NT2/D1 (cell line): ENCODE results near the gene MPO.

ENCODE experiments used
- DNase-seq: peaks from one replicate; pipeline ENCODE4 v3.0.0-alpha.2; 2011; ENCODE audit warnings: low read depth, low spot score
- H3K27me3 ChIP-seq: 2 replicates; pipeline ENCODE4 v1.6.0; 2011; ENCODE audit warnings: mild to moderate bottlenecking; ENCODE audit not compliant: insufficient read length, insufficient read depth
- H3K36me3 ChIP-seq: 2 replicates; pipeline ENCODE4 v1.6.1; 2011; ENCODE audit warnings: mild to moderate bottlenecking, low read length, mixed read lengths; ENCODE audit not compliant: insufficient read depth, insufficient read length
- H3K4me1 ChIP-seq: 2 replicates; pipeline ENCODE4 v1.5.1; 2011; ENCODE audit not compliant: insufficient read depth, insufficient read length
- H3K4me3 ChIP-seq: 2 replicates; pipeline ENCODE4 v1.5.1; 2011; ENCODE audit warnings: low read depth; ENCODE audit not compliant: insufficient read length
- H3K9ac ChIP-seq: 2 replicates; pipeline ENCODE4 v1.6.0; 2011; ENCODE audit warnings: low read depth; ENCODE audit not compliant: insufficient read length
- H3K9me3 ChIP-seq: 2 replicates; pipeline ENCODE4 v1.5.1; 2011; ENCODE audit warnings: mild to moderate bottlenecking, low read length; ENCODE audit not compliant: insufficient read depth
- SUZ12 ChIP-seq: IDR thresholded peaks from 2 replicates; pipeline ENCODE4 v1.6.1; 2011; ENCODE audit not compliant: insufficient read length, insufficient read depth; ENCODE audit errors: extremely low read depth
- YY1 ChIP-seq: IDR thresholded peaks from 2 replicates; pipeline ENCODE4 v1.6.1; 2011; ENCODE audit not compliant: insufficient read length, insufficient read depth
- ZNF274 ChIP-seq: IDR thresholded peaks from 2 replicates; pipeline ENCODE4 v1.6.1; 2011; ENCODE audit warnings: mild to moderate bottlenecking, low read depth, low read length

The MPO gene

DNA sequence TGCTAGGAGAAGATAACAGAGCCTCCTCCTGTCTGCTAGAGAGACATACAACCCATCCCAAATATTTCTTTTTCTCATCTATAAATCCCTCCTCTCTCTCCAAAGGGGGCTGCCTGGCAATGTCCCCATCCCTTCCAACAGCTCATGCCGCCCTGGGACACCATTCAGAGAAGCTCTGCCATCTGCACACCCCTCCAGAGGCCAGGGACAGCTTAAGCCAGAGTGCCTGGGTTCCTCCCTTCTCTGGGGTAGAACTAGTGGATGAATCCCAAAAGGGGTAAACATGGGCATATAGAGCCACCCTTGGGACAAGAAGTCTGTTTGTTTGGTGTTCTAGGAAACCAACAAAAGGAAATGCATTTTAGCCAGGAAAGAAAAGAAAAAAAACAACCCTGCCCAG lies 44.9 kb downstream of the MPO start:
- no peaks in the 10 kb centered on the region for H3K36me3 ChIP-seq
- TF ChIP-seq YY1: no peak
- TF ChIP-seq SUZ12: no peak
- no peak for TF ChIP-seq ZNF274
- no peak for DNase-seq
- no peaks in the 10 kb centered on the region for H3K9me3 ChIP-seq
- H3K27me3 ChIP-seq: peaks cover 8% of the 10 kb centered on the region
- H3K4me1 ChIP-seq: no peaks in the 10 kb centered on the region
- H3K4me3 ChIP-seq: no peak overlapping the region
- H3K9ac ChIP-seq: no peak overlapping the region

DNA sequence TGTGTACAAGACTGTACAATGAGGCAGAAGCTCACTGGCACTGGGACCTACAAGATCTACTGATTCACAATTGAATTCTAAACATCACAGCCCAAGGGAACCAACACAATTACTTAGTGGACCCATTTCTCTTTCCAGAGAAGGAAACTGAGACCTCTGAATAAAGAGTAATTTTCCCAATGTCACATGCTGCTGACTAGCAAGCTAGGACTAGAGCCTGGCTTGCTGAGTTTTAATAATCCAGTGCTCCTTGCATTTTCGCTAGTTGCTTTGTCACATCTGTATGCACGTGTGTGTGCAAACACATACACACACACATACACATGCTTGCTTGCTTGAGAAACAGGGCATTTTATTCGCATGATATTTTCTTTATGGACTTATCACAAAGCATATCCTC lies 46.2 kb downstream of the MPO start:
- TF ChIP-seq SUZ12 (no peak), ZNF274 (no peak), YY1 (no peak)
- Histone ChIP-seq H3K4me3 (no peak overlapping the region), H3K36me3 (no peaks in the 10 kb centered on the region), H3K9me3 (no peaks in the 10 kb centered on the region), H3K27me3 (peaks cover 5% of the 10 kb centered on the region), H3K9ac (no peak overlapping the region), H3K4me1 (no peaks in the 10 kb centered on the region)
- DNase-seq: no peak

DNA sequence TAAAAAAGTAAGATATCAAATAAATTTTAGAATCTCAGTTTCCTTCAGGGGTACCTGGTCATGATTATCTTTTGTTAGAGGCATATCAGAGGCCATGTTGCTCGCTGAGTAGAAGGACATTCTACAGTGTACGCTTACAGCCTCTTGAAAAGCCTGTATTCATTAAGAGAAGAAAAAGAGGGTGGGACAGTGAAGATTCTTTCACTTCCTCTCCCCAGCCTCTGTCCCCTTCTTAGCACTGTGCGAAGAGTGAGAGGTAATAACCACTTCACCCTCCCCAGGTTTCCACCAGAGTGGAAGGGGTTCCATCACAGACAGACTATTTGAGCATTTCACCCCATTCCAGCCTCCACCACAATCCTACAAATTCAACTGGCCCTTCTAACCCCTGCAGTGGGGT lies 47.2 kb downstream of the MPO start:
- no peak overlapping the region for H3K4me3 ChIP-seq
- TF ChIP-seq ZNF274: no peak
- TF ChIP-seq YY1: no peak
- TF ChIP-seq SUZ12: no peak
- H3K36me3 ChIP-seq: no peaks in the 10 kb centered on the region
- no peak for DNase-seq
- no peak overlapping the region for H3K9ac ChIP-seq
- no peaks in the 10 kb centered on the region for H3K9me3 ChIP-seq
- H3K4me1 ChIP-seq: no peaks in the 10 kb centered on the region
- no peaks in the 10 kb centered on the region for H3K27me3 ChIP-seq

DNA sequence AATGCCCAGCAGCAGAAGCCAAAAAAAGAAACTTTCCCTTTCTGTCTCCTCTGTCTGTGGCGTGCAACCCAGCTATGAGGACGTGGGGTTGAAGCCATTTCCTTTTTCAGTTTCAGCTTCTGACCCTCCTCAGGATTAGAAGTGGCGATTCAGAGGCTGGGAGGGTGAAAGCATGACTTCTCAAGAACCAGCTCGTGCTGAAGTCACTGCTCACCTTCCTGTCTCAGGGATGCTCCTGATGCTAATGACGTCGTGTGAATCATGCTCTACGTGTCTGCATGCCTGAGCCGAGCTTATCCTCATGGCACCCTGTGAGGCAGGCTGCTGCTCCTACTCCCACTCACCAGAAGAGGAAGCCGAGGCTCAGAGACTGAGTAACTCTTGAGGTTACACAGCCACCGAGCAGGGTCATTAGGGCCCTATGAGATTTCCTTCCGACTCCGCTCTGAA lies 48.0 kb downstream of the MPO start:
- H3K4me3 ChIP-seq: no peak overlapping the region
- no peak for DNase-seq
- peaks cover 4% of the 10 kb centered on the region; the same call in 1 of the 2 replicates for H3K9me3 ChIP-seq
- no peaks in the 10 kb centered on the region for H3K36me3 ChIP-seq
- H3K9ac ChIP-seq: no peak overlapping the region
- H3K4me1 ChIP-seq: no peaks in the 10 kb centered on the region
- H3K27me3 ChIP-seq: no peaks in the 10 kb centered on the region
- TF ChIP-seq ZNF274 (no peak), SUZ12 (no peak), YY1 (no peak)

DNA sequence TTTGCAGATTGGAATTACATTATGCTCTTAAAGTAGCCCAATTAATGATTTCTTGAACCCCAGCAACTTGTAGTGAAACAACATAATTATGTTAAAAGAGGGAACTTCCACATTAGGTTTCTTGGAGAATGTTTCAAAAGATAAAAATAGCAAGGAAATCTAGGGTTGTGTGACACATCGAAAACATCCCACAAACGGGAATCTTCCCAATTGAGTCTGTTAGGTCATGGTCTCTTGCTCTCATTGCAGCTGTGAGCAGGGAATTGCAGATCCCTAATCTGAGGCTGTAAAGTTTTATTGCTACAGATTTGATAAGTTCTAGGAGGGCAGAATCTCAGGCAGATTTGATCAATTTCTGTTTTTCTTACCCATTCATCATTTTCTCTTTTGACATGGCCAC lies 49.1 kb downstream of the MPO start:
- no peaks in the 10 kb centered on the region for H3K27me3 ChIP-seq
- peaks cover 7% of the 10 kb centered on the region; the same call in 1 of the 2 replicates for H3K9me3 ChIP-seq
- no peak for DNase-seq
- H3K4me3 ChIP-seq: no peak overlapping the region
- H3K36me3 ChIP-seq: no peaks in the 10 kb centered on the region
- no peaks in the 10 kb centered on the region for H3K4me1 ChIP-seq
- TF ChIP-seq YY1: no peak
- TF ChIP-seq ZNF274: no peak
- TF ChIP-seq SUZ12: no peak
- no peak overlapping the region for H3K9ac ChIP-seq

DNA sequence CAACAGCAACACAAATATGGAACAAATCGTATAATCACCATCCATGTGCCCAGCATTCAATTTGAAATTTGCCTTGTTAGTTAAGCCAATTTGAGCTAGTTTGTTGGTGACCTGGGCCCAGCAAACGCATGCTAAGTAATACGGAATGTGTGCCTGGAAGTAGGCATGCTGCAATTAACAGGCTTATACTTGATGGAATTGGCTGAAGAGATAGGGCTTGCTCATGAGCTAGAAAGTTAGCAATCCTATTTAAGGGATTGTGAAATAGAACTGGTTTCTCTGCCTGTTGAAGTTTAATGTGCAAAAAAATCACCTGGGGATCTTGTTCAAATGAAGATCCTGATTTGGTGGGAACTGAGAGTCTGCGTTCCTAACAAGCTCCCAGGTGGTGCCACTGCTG lies 50.9 kb downstream of the MPO start:
- TF ChIP-seq SUZ12: no peak
- no peak for TF ChIP-seq ZNF274
- no peak for TF ChIP-seq YY1
- Histone ChIP-seq H3K9ac (no peak overlapping the region), H3K9me3 (peaks cover 7% of the 10 kb centered on the region; the same call in 1 of the 2 replicates), H3K4me3 (no peak overlapping the region), H3K4me1 (no peaks in the 10 kb centered on the region), H3K36me3 (no peaks in the 10 kb centered on the region), H3K27me3 (no peaks in the 10 kb centered on the region)
- DNase-seq: no peak

DNA sequence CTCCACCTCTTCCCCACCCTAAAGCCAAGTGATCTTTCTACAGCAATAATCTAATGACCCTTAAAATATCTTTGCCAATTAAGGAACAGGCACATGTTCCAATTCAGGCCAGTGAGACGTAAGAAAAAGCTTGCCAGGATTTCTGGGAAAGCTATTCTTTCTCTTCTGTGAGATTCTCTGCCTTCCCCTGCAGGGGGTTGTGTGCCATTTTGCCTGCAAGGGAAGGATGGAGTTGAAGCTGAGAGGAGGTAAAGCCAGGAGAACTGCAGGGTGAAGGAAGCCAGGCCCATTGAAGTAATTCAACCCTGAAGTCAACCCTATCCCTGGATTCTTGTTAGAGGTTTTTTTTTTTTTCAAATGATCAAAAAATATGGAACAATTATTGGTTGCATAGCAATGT lies 51.4 kb downstream of the MPO start:
- no peaks in the 10 kb centered on the region for H3K36me3 ChIP-seq
- no peaks in the 10 kb centered on the region for H3K4me1 ChIP-seq
- no peak for TF ChIP-seq YY1
- TF ChIP-seq SUZ12: no peak
- TF ChIP-seq ZNF274: no peak
- no peak overlapping the region for H3K9ac ChIP-seq
- no peak overlapping the region for H3K4me3 ChIP-seq
- H3K9me3 ChIP-seq: peaks cover 7% of the 10 kb centered on the region; the same call in 1 of the 2 replicates
- H3K27me3 ChIP-seq: no peaks in the 10 kb centered on the region
- DNase-seq: no peak
